Cardiac muscle cell (in vitro differentiated cells and primary cell): Measurements from ENCODE around the gene CNOT2. TPM values are rescaled to one million over a fixed set of nuclear protein-coding genes. Genes with fewer than 3 reads are reported as not detected.

ENCODE experiments used
- DNase-seq, 2 donors: peaks; one replicate each; pipeline versions ENCODE4 v3.0.0 to v3.0.0-alpha.2; 2010 to 2017; ENCODE audit warnings: low read depth in 1 of 2, low spot score in 1 of 2
- H3K27ac ChIP-seq: fragments of 200-600 bp; sonication (generic); 2 replicates; pipeline ENCODE4 v1.5.1; 2016
- H3K27me3 ChIP-seq: fragments of 200-600 bp; sonication (generic); 2 replicates; pipeline ENCODE4 v1.6.0; 2016; ENCODE audit warnings: control low read depth
- H3K36me3 ChIP-seq: fragments of 200-600 bp; sonication (generic); 2 replicates; pipeline ENCODE4 v1.5.1; 2016; ENCODE audit warnings: control low read depth
- H3K4me1 ChIP-seq: fragments of 200-600 bp; sonication (generic); 2 replicates; pipeline ENCODE4 v1.8.1; 2017; ENCODE audit warnings: low read depth, mild to moderate bottlenecking, mixed run types
- H3K4me3 ChIP-seq: fragments of 200-600 bp; sonication (generic); 2 replicates; pipeline ENCODE4 v1.5.1; 2016; ENCODE audit warnings: mild to moderate bottlenecking
- H3K9me3 ChIP-seq: fragments of 200-600 bp; sonication (generic); 2 replicates; pipeline ENCODE4 v1.5.1; 2017; ENCODE audit warnings: low read depth, mild to moderate bottlenecking, control low read depth
- CTCF ChIP-seq: IDR thresholded peaks from 2 replicates; pipeline ENCODE4 v1.5.1; 2012; ENCODE audit warnings: low read depth, mild to moderate bottlenecking, low read length
- polyA plus RNA-seq: library from polyadenylated mRNA; unstranded; fragments of >200 nt; fragmentation: Nextera tagmentation; extraction: Ambion mirVana; gene quantifications from 2 replicates; pipeline ENCODE4 v1.2.1, GENCODE V29; 2016
- total RNA-seq: library from RNA; depleted of rRNA; stranded (reverse); fragments of >200 nt; gene quantifications from 2 replicates; pipeline ENCODE4 v1.2.3, GENCODE V29; 2016

CNOT2 gene
- total and polyA plus RNA-seq, 2 experiments from 2014 or later = 77.6 to 113 TPM

- no peak overlapping the region for H3K27ac ChIP-seq
- DNase-seq = no peak
- no peaks in the 10 kb centered on the region for H3K9me3 ChIP-seq
- no peaks in the 10 kb centered on the region for H3K27me3 ChIP-seq
- H3K36me3 ChIP-seq = no peaks in the 10 kb centered on the region
- H3K4me1 ChIP-seq = peaks cover 21% of the 10 kb centered on the region
- no peak overlapping the region for H3K4me3 ChIP-seq
- TF ChIP-seq CTCF = no peak
Observed at GRCh38 chr12:70268972-70269371, 25.7 kb downstream of the CNOT2 start.

GRCh38 chr12:70270108-70270507 lies 26.9 kb downstream of the CNOT2 start:
- peak overlapping the region; percentile 26 for H3K27ac ChIP-seq
- H3K9me3 ChIP-seq = no peaks in the 10 kb centered on the region
- no peak for DNase-seq
- H3K36me3 ChIP-seq = no peaks in the 10 kb centered on the region
- H3K27me3 ChIP-seq = no peaks in the 10 kb centered on the region
- H3K4me1 ChIP-seq = peaks cover 21% of the 10 kb centered on the region
- TF ChIP-seq CTCF = no peak
- H3K4me3 ChIP-seq = no peak overlapping the region

GRCh38 chr12:70271025-70271424 lies 27.8 kb downstream of the CNOT2 start:
- Histone ChIP-seq H3K4me1 (peaks cover 21% of the 10 kb centered on the region), H3K27ac (peak overlapping the region; percentile 26), H3K27me3 (no peaks in the 10 kb centered on the region), H3K9me3 (no peaks in the 10 kb centered on the region), H3K36me3 (no peaks in the 10 kb centered on the region), H3K4me3 (no peak overlapping the region)
- TF ChIP-seq CTCF = no peak
- DNase-seq = no peak

GRCh38 chr12:70272510-70272909 lies 29.3 kb downstream of the CNOT2 start:
- DNase-seq = no peak
- Histone ChIP-seq H3K9me3 (no peaks in the 10 kb centered on the region), H3K27ac (peak overlapping the region; percentile 56), H3K4me1 (peaks cover 21% of the 10 kb centered on the region), H3K4me3 (no peak overlapping the region), H3K36me3 (no peaks in the 10 kb centered on the region), H3K27me3 (no peaks in the 10 kb centered on the region)
- TF ChIP-seq CTCF = no peak

- no peak for TF ChIP-seq CTCF
- no peak overlapping the region for H3K27ac ChIP-seq
- no peak overlapping the region for H3K4me3 ChIP-seq
- H3K9me3 ChIP-seq = no peaks in the 10 kb centered on the region
- no peaks in the 10 kb centered on the region for H3K36me3 ChIP-seq
- DNase-seq = no peak
- no peaks in the 10 kb centered on the region for H3K27me3 ChIP-seq
- H3K4me1 ChIP-seq = peaks cover 10% of the 10 kb centered on the region
Observed at GRCh38 chr12:70275045-70275444, 31.8 kb downstream of the CNOT2 start.

- H3K27me3 ChIP-seq = no peaks in the 10 kb centered on the region
- TF ChIP-seq CTCF = no peak
- H3K36me3 ChIP-seq = no peaks in the 10 kb centered on the region
- no peak overlapping the region for H3K27ac ChIP-seq
- H3K9me3 ChIP-seq = no peaks in the 10 kb centered on the region
- no peak overlapping the region for H3K4me3 ChIP-seq
- DNase-seq = no peak
- no peaks in the 10 kb centered on the region for H3K4me1 ChIP-seq
Observed at GRCh38 chr12:70277973-70278372, 34.7 kb downstream of the CNOT2 start.
